GM23338 (cell line): Measurements from ENCODE around the gene SPARC. TPM values are rescaled to one million over a fixed set of nuclear protein-coding genes. Genes with fewer than 3 reads are reported as not detected.

ENCODE experiments used
- ATAC-seq: fragments of 200-7000 bp; cut with Tn5 transposase; 3 replicates; pipeline ENCODE4 v1.9.1; 2020
- DNase-seq: peaks from one replicate; pipeline ENCODE4 v3.0.0-alpha.2; 2015; ENCODE audit warnings: low spot score
- H2AFZ ChIP-seq: fragments of 200-600 bp; sonication (generic); 2 replicates; pipeline ENCODE4 v1.8.0; 2016; ENCODE audit warnings: antibody characterized with exemption, mild to moderate bottlenecking, moderate library complexity
- H3F3A ChIP-seq: fragments of 200-600 bp; sonication (generic); replicated peaks from 2 replicates; pipeline ENCODE4 v1.8.0; 2017; ENCODE audit warnings: antibody characterized with exemption, mixed run types, low read depth
- H3K27ac ChIP-seq: fragments of 200-600 bp; sonication (generic); 2 replicates; pipeline ENCODE4 v1.6.1; 2016; ENCODE audit warnings: low read depth
- H3K27me3 ChIP-seq: fragments of 200-600 bp; sonication (generic); 2 replicates; pipeline ENCODE4 v1.8.0; 2016; ENCODE audit warnings: mild to moderate bottlenecking, mixed run types, moderate library complexity; ENCODE audit not compliant: insufficient read depth
- H3K36me3 ChIP-seq: fragments of 200-600 bp; sonication (generic); 2 replicates; pipeline ENCODE4 v1.8.0; 2016; ENCODE audit warnings: mild to moderate bottlenecking; ENCODE audit not compliant: insufficient read depth
- H3K4me1 ChIP-seq: fragments of 200-600 bp; sonication (generic); 2 replicates; pipeline ENCODE4 v1.8.0; 2016; ENCODE audit warnings: mild to moderate bottlenecking, moderate library complexity; ENCODE audit not compliant: insufficient read depth
- H3K4me2 ChIP-seq: fragments of 200-600 bp; sonication (generic); 2 replicates; pipeline ENCODE4 v1.7.1; 2017; ENCODE audit warnings: mixed run types
- H3K4me3 ChIP-seq: fragments of 200-600 bp; sonication (generic); 2 replicates; pipeline ENCODE4 v1.6.1; 2016; ENCODE audit warnings: mixed run types
- H3K79me2 ChIP-seq: fragments of 200-600 bp; sonication (generic); replicated peaks from 2 replicates; pipeline ENCODE4 v1.8.0; 2017; ENCODE audit warnings: mild to moderate bottlenecking; ENCODE audit not compliant: insufficient read depth
- H3K9me2 ChIP-seq: fragments of 200-600 bp; sonication (generic); 2 replicates; pipeline ENCODE4 v1.8.0; 2017; ENCODE audit not compliant: insufficient read depth
- H4K20me1 ChIP-seq: fragments of 200-600 bp; sonication (generic); replicated peaks from 2 replicates; pipeline ENCODE4 v1.8.0; 2017; ENCODE audit warnings: mild to moderate bottlenecking; ENCODE audit not compliant: insufficient read depth
- H3K27ac Mint-ChIP-seq: 2 replicates; pipeline ENCODE4 v1.8.0; 2020; ENCODE audit warnings: inconsistent platforms, mild to moderate bottlenecking, moderate library complexity, mixed read lengths
- H3K27me3 Mint-ChIP-seq: 3 replicates; pipeline ENCODE4 v1.8.0; 2022; ENCODE audit warnings: low read depth, mild to moderate bottlenecking, moderate library complexity, mixed read lengths, inconsistent platforms; ENCODE audit not compliant: insufficient read depth, poor library complexity
- H3K36me3 Mint-ChIP-seq: 3 replicates; pipeline ENCODE4 v1.8.0; 2021; ENCODE audit warnings: low read depth, mild to moderate bottlenecking, inconsistent platforms, moderate library complexity, mixed read lengths
- H3K4me1 Mint-ChIP-seq: 3 replicates; pipeline ENCODE4 v1.8.0; 2020; ENCODE audit warnings: mild to moderate bottlenecking, inconsistent platforms, mixed read lengths
- H3K4me3 Mint-ChIP-seq: 3 replicates; pipeline ENCODE4 v1.8.0; 2021; ENCODE audit warnings: moderate library complexity, mild to moderate bottlenecking, inconsistent platforms, mixed read lengths
- H3K9me3 Mint-ChIP-seq: 3 replicates; pipeline ENCODE4 v1.8.0; 2020; ENCODE audit warnings: moderate library complexity, mild to moderate bottlenecking, inconsistent platforms, mixed read lengths
- CREB1 ChIP-seq: fragments of 250-450 bp; sonication (Bioruptor Pico); IDR thresholded peaks from 2 replicates; pipeline ENCODE4 v1.5.0; 2020; ENCODE audit warnings: low read depth, mild to moderate bottlenecking, moderate library complexity
- CTCF ChIP-seq, 2 experiments: fragments of 200-600 bp in 1 of 2; sonication (generic) in 1 of 2; conservative IDR thresholded peaks; 2 replicates each; pipeline versions ENCODE4 v1.5.1 to v1.6.1; 2016 to 2017; ENCODE audit warnings: antibody characterized with exemption in 2 of 2, low read depth in 2 of 2, mild to moderate bottlenecking in 2 of 2, moderate library complexity in 1 of 2
- ETS1 ChIP-seq: IDR thresholded peaks from 2 replicates; pipeline ENCODE4 v1.6.1; 2016; ENCODE audit warnings: antibody characterized with exemption
- EZH2 ChIP-seq: fragments of 200-600 bp; sonication (generic); IDR thresholded peaks from one replicate; pipeline ENCODE4 v1.8.0; 2017; ENCODE audit warnings: antibody characterized with exemption, mild to moderate bottlenecking, low read depth; ENCODE audit not compliant: unreplicated experiment
- EZH2phosphoT487 ChIP-seq: fragments of 200-600 bp; sonication (generic); IDR thresholded peaks from one replicate; pipeline ENCODE4 v1.8.1; 2018; ENCODE audit warnings: antibody characterized with exemption; ENCODE audit not compliant: unreplicated experiment
- JUNB ChIP-seq: IDR thresholded peaks from one replicate; pipeline ENCODE4 v1.6.1; 2016; ENCODE audit warnings: antibody characterized with exemption; ENCODE audit not compliant: unreplicated experiment
- NANOG ChIP-seq: IDR thresholded peaks from 2 replicates; pipeline ENCODE4 v1.6.1; 2016; ENCODE audit warnings: antibody characterized with exemption, borderline replicate concordance
- POLR2AphosphoS5 ChIP-seq: IDR thresholded peaks from 2 replicates; pipeline ENCODE4 v1.6.1; 2016; ENCODE audit warnings: antibody characterized with exemption, low read depth
- REST ChIP-seq: IDR thresholded peaks from one replicate; pipeline ENCODE4 v1.6.1; 2018; ENCODE audit warnings: antibody characterized with exemption; ENCODE audit not compliant: unreplicated experiment
- STAT1 ChIP-seq: IDR thresholded peaks from one replicate; pipeline ENCODE4 v1.6.1; 2016; ENCODE audit warnings: antibody characterized with exemption; ENCODE audit not compliant: unreplicated experiment
- ZNF114 ChIP-seq: fragments of 250-450 bp; sonication (Bioruptor Pico); IDR thresholded peaks from 2 replicates; pipeline ENCODE4 v1.5.0; 2020; ENCODE audit warnings: mild to moderate bottlenecking, moderate library complexity
- ZNF331 ChIP-seq: fragments of 250-450 bp; sonication (Bioruptor Pico); IDR thresholded peaks from 2 replicates; pipeline ENCODE4 v1.5.0; 2020; ENCODE audit warnings: low read depth, mild to moderate bottlenecking, moderate library complexity
- polyA plus RNA-seq: library from polyadenylated mRNA; unstranded; fragments of >200 nt; fragmentation: Nextera tagmentation; extraction: Ambion mirVana; gene quantifications from 2 replicates; pipeline ENCODE4 v1.2.1, GENCODE V29; 2016
- total RNA-seq: library from RNA; depleted of rRNA; stranded (reverse); fragments of >200 nt; shearing (Covaris generic); gene quantifications from 2 replicates; pipeline ENCODE4 v1.2.3, GENCODE V29; 2014

The SPARC gene
- total and polyA plus RNA-seq, 2 experiments from 2014 or later, result 218 to 225 TPM

- TF ChIP-seq ZNF114, result no peak
- no peak for TF ChIP-seq NANOG
- TF ChIP-seq STAT1, result no peak
- no peak for TF ChIP-seq JUNB
- TF ChIP-seq REST, result no peak
- H3K4me3 Mint-ChIP-seq, result no peak overlapping the region
- H3K27me3 Mint-ChIP-seq, result peaks cover 3% of the 10 kb centered on the region
- peaks cover 10% of the 10 kb centered on the region for H3K4me1 Mint-ChIP-seq
- no peak for DNase-seq
- Histone ChIP-seq H4K20me1 (no peaks in the 10 kb centered on the region), H3K27me3 (no peaks in the 10 kb centered on the region), H3K4me1 (peaks cover 9% of the 10 kb centered on the region; the same call in 1 of the 2 replicates), H3K4me3 (no peak overlapping the region), H3K4me2 (no peak overlapping the region), H3K9me2 (no peaks in the 10 kb centered on the region), H3F3A (no peaks in the 10 kb centered on the region), H3K79me2 (no peaks in the 10 kb centered on the region), H2AFZ (no peak overlapping the region), H3K27ac (no peak overlapping the region), H3K36me3 (peaks cover 33% of the 10 kb centered on the region; the same call in 1 of the 2 replicates)
- no peaks in the 10 kb centered on the region for H3K9me3 Mint-ChIP-seq
- H3K36me3 Mint-ChIP-seq, result peaks cover 86% of the 10 kb centered on the region
- no peak for ATAC-seq
- H3K27ac Mint-ChIP-seq, result no peak overlapping the region
Observed at GRCh38 chr5:151670083-151670686, 16.5 kb downstream of the SPARC start.

- Histone ChIP-seq H3K36me3 (peaks cover 30% of the 10 kb centered on the region; the same call in 1 of the 2 replicates), H3F3A (no peaks in the 10 kb centered on the region), H3K27me3 (no peaks in the 10 kb centered on the region), H2AFZ (no peak overlapping the region), H3K27ac (no peak overlapping the region), H3K79me2 (no peaks in the 10 kb centered on the region), H3K4me2 (no peak overlapping the region), H4K20me1 (no peaks in the 10 kb centered on the region), H3K9me2 (no peaks in the 10 kb centered on the region), H3K4me3 (no peak overlapping the region), H3K4me1 (no peaks in the 10 kb centered on the region)
- peaks cover 88% of the 10 kb centered on the region for H3K36me3 Mint-ChIP-seq
- no peaks in the 10 kb centered on the region; the same call in 2 of the 3 replicates for H3K4me1 Mint-ChIP-seq
- H3K27me3 Mint-ChIP-seq, result peaks cover 5% of the 10 kb centered on the region
- DNase-seq, result no peak
- no peaks in the 10 kb centered on the region for H3K9me3 Mint-ChIP-seq
- no peak overlapping the region for H3K4me3 Mint-ChIP-seq
- no peak overlapping the region for H3K27ac Mint-ChIP-seq
- ATAC-seq, result no peak
- TF ChIP-seq CREB1 (CRISPR knock-in tag) (no peak), ETS1 (no peak), STAT1 (no peak), CTCF (conservative IDR thresholded peaks at IDR 0.05; ENCODE audit: low read depth in 2 of 2) (no peak), JUNB (no peak), EZH2 (no peak), NANOG (no peak), EZH2phosphoT487 (no peak), ZNF114 (no peak), POLR2AphosphoS5 (no peak), ZNF331 (CRISPR knock-in tag) (no peak)
Observed at GRCh38 chr5:151667083-151667482, 19.6 kb downstream of the SPARC start.
